ENCODE data around the gene REC114. TPM values are rescaled to one million over a fixed set of nuclear protein-coding genes. Genes with fewer than 3 reads are reported as not detected.
"Not testable (repeated sequence)": the region's sequence is repeated elsewhere in the genome, so short reads cannot be mapped to it uniquely, and the experiment has no call there.

Gene REC114
- total RNA-seq, 2 experiments from 2014 or later: not detected

DNA sequence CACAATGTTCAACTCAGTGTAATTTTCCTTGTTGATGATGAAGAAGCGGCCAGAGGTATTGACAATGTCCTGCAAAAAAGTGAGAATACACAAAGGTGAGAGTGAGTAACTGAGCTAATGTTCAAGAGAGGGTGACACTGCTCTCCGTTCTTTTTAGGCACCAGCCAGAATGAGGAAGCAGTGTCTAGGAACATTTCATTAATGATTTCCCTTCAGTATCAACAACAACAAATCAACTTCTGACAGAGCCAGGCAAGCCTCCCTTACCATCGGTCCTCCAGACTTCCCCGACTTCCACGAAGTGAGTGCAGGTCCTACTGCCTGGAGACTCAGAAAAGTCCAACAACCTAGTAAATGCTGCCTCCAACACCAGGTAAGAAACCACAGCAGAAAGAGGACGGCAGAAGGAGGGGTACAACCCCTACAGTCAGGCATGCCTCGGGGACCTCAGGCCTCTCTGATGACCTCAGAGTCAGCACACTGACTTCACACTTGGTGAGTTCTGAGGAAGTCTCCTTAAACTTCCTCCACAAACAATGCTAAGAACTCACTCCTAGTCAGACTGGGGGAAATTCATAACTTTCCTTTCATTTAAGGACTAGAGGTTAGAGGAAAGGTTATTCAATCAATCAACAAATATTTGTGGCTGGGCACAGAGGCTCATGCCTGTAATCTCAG is 127.5 kb downstream of the REC114 start:
- Mint-ChIP-seq H3K27ac (no peak overlapping the region), H3K4me3 (no peak overlapping the region)

GRCh38 chr15:73571346-73571745 is 128.4 kb downstream of the REC114 start:
- Mint-ChIP-seq H3K27ac (no peak overlapping the region), H3K4me3 (no peak overlapping the region), H3K27me3 (no peaks in the 10 kb centered on the region), H3K9me3 (no peaks in the 10 kb centered on the region), H3K36me3 (peaks cover 14% of the 10 kb centered on the region), H3K4me1 (no peaks in the 10 kb centered on the region)
- no peak for DNase-seq

More for the DNA sequence above, 127.5 kb downstream of the REC114 start:
- Mint-ChIP-seq H3K27me3 (no peaks in the 10 kb centered on the region), H3K9me3 (no peaks in the 10 kb centered on the region), H3K4me1 (peaks cover 2% of the 10 kb centered on the region), H3K36me3 (peaks cover 15% of the 10 kb centered on the region)
- no peak for DNase-seq

DNA sequence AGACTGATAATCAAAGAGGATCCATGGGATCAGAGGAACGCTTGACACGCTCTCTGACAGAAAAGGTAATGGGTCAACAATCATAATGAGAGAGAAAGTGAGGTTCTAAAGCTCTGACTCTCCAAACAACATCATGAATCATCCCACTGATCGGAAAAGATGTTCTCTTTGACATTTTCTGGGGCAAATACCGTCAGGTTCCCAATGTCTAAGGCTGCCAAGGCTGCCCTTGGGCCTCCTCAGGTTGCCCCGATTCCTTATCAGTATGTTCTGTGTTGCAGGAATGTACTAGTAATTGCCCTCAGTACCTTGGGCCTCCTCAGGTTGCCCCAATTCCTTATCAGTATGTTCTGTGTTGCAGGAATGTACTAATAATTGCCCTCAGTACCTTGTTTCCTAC is 129.3 kb downstream of the REC114 start:
- Mint-ChIP-seq H3K4me3 (no peak overlapping the region), H3K36me3 (peaks cover 14% of the 10 kb centered on the region), H3K9me3 (no peaks in the 10 kb centered on the region), H3K4me1 (no peaks in the 10 kb centered on the region), H3K27me3 (no peaks in the 10 kb centered on the region), H3K27ac (no peak overlapping the region)
- no peak for DNase-seq

GRCh38 chr15:73573037-73573436 is 130.1 kb downstream of the REC114 start:
- Mint-ChIP-seq H3K27me3 (no peaks in the 10 kb centered on the region), H3K4me1 (no peaks in the 10 kb centered on the region), H3K4me3 (no peak overlapping the region), H3K9me3 (no peaks in the 10 kb centered on the region), H3K36me3 (peaks cover 14% of the 10 kb centered on the region), H3K27ac (no peak overlapping the region)
- no peak for DNase-seq

DNA sequence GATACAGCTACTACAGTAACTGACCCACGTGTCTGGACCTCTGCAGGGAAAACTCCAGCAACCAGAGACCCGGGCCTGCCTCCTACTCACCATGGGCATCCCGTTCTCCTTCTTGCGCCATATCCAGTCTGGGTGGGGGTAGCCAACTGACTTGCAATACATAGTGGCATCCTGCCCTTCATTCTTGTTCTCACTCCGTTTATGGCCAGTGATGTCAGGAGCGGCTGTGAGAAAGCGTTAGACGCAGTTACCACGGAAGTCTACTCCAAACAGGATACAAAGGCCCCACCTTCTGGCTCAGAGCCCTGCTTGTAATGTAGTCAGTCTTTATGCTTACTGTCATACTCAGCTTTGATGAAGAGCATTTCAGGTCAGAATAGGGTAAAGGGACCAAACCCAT is 130.6 kb downstream of the REC114 start:
- H3K4me1 Mint-ChIP-seq: no peaks in the 10 kb centered on the region
- H3K36me3 Mint-ChIP-seq: peaks cover 17% of the 10 kb centered on the region
- no peak overlapping the region for H3K27ac Mint-ChIP-seq

DNA sequence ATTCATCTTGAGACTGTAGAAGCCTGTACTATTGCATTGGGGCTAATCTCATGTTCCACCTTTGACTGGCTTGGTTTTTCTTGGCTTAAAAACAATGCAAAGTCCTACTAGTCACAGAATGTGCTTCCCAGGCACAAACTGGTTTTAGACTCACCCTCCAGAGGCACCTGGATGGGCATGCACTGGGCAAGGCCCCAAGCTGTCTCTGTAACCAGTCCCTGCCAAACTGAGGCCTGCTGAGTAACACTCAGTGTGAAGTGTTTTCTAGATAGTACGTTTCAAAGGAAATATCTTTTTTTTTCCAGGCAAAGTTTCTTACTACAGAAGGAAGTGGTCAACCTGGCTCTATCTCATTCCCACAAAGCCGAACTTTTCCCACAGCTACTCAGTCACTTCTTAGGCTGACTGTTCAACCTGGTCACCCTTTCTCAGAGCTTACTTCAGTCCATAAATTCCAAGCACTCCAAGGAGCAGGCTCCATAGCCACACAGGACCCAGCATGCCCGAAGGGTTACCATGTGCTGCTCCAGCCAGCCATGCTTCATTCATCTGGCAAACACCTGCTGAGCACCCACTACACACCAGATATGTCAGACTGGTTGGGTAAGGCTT is 132.8 kb downstream of the REC114 start:
- Mint-ChIP-seq H3K27ac (peak overlapping the region; percentile 42), H3K9me3 (no peaks in the 10 kb centered on the region), H3K4me3 (no peak overlapping the region), H3K27me3 (no peaks in the 10 kb centered on the region), H3K36me3 (peaks cover 13% of the 10 kb centered on the region), H3K4me1 (no peaks in the 10 kb centered on the region)
- DNase-seq: no peak

More for the DNA sequence above, 130.6 kb downstream of the REC114 start:
- no peaks in the 10 kb centered on the region for H3K27me3 Mint-ChIP-seq
- no peak overlapping the region for H3K4me3 Mint-ChIP-seq
- DNase-seq: no peak
- no peaks in the 10 kb centered on the region for H3K9me3 Mint-ChIP-seq

DNA sequence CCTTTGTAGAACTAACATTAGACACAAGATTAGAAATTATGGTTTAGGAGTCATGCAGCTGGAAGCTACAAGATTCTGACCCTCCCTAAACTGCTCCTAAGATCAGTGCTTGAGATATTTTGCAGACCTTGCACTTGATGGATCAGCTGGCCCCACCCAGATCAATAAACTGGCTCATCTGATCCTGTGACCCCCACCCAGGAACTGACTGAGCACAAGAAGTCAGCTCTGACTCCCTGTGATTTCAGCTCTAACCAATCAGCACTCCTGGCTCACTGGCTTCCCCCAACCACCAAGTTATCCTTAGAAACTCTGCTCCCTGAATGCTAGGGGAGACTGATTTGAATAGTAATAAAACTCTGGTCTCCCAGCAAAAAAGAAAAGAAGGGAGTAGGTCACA is 134.6 kb downstream of the REC114 start:
- H3K27ac Mint-ChIP-seq, H3K4me1 Mint-ChIP-seq, H3K27me3 Mint-ChIP-seq, H3K9me3 Mint-ChIP-seq, H3K36me3 Mint-ChIP-seq, DNase-seq, H3K4me3 Mint-ChIP-seq: not testable (repeated sequence)

- H3K36me3 Mint-ChIP-seq: peaks cover 10% of the 10 kb centered on the region
- H3K27ac Mint-ChIP-seq: no peak overlapping the region
Observed at GRCh38 chr15:73578026-73578425, 135.1 kb downstream of the REC114 start.

GRCh38 chr15:73582851-73583379 is 140.0 kb downstream of the REC114 start:
- H3K36me3 Mint-ChIP-seq: peaks cover 23% of the 10 kb centered on the region
- no peaks in the 10 kb centered on the region for H3K9me3 Mint-ChIP-seq
- no peak overlapping the region for H3K4me3 Mint-ChIP-seq
- DNase-seq: no peak
- no peak overlapping the region for H3K27ac Mint-ChIP-seq
- H3K4me1 Mint-ChIP-seq: no peaks in the 10 kb centered on the region
- no peaks in the 10 kb centered on the region for H3K27me3 Mint-ChIP-seq

More at GRCh38 chr15:73578026-73578425, 135.1 kb downstream of the REC114 start:
- Mint-ChIP-seq H3K9me3 (no peaks in the 10 kb centered on the region), H3K4me1 (no peaks in the 10 kb centered on the region), H3K27me3 (no peaks in the 10 kb centered on the region), H3K4me3 (no peak overlapping the region)
- no peak for DNase-seq

GRCh38 chr15:73583544-73583943 is 140.6 kb downstream of the REC114 start:
- DNase-seq: no peak
- no peaks in the 10 kb centered on the region for H3K9me3 Mint-ChIP-seq
- H3K4me1 Mint-ChIP-seq: no peaks in the 10 kb centered on the region
- H3K27ac Mint-ChIP-seq: no peak overlapping the region
- H3K36me3 Mint-ChIP-seq: peaks cover 20% of the 10 kb centered on the region
- H3K27me3 Mint-ChIP-seq: no peaks in the 10 kb centered on the region
- H3K4me3 Mint-ChIP-seq: no peak overlapping the region

- H3K27ac Mint-ChIP-seq: no peak overlapping the region
- H3K4me1 Mint-ChIP-seq: no peaks in the 10 kb centered on the region
- H3K4me3 Mint-ChIP-seq: no peak overlapping the region
- no peaks in the 10 kb centered on the region for H3K27me3 Mint-ChIP-seq
- DNase-seq: no peak
- H3K9me3 Mint-ChIP-seq: no peaks in the 10 kb centered on the region
- H3K36me3 Mint-ChIP-seq: peaks cover 19% of the 10 kb centered on the region
Observed at GRCh38 chr15:73584699-73585420, 141.9 kb downstream of the REC114 start.

DNA sequence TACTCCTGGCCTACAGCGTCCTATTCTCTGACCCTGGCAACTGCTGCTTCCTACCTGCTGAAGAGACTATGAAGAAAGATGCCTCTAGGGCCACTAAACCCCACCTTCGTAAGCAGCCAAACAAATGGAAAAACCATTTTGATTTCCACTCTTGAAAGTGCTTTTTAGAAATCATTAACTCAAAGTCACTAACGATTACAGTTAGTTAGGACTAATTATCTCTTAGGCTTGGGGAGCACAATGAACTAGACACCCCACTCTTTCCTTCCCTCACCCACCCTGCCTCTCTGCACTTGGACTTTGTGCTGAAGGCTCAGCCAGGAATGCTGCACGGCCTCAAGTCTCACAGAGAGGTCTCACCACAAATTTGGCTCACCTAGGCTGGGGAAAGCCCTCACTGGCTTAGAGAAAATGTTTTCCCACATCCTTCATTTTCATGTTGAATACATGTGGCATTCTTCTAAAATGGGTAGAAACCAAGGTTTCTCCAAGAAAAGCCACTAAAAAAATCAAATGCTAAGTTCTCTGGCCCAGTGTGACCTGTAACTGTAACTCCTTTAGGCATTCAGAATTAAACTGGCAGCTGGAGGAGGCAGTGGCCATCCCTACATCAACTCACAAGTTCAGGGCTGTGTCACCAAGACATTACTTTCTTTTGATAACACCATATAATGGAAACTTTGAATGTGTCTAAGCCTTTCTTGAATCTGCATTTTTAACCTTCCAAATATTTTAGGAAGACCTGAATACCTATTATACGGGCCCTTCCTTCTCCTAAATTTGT is 143.1 kb downstream of the REC114 start:
- Mint-ChIP-seq H3K4me3 (no peak overlapping the region), H3K36me3 (peaks cover 16% of the 10 kb centered on the region), H3K27ac (no peak overlapping the region), H3K9me3 (no peaks in the 10 kb centered on the region), H3K4me1 (no peaks in the 10 kb centered on the region), H3K27me3 (no peaks in the 10 kb centered on the region)
- DNase-seq: no peak

GRCh38 chr15:73589766-73590165 is 146.8 kb downstream of the REC114 start:
- Mint-ChIP-seq H3K27me3 (no peaks in the 10 kb centered on the region), H3K36me3 (peaks cover 14% of the 10 kb centered on the region), H3K4me1 (peaks cover 1% of the 10 kb centered on the region), H3K27ac (no peak overlapping the region), H3K4me3 (no peak overlapping the region), H3K9me3 (no peaks in the 10 kb centered on the region)
- DNase-seq: no peak

DNA sequence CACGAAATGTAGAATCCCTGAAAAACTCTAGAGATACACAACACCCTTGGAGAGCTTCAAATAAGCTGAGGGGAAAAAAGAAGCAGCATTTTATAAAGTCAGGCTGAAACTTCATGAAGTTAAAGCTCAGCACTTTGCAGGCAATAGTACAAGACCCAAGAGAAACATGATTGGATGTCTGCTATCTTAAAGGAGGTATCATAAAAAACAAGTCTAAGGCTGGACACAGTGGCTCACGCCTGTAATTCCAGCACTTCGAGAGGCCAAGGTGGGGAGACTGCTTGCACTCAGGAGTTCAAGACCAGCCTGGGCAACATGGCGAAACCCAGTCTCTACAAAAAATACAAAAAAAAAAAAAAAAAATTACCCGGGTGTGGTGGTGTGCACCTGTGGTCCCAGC is 147.3 kb downstream of the REC114 start:
- no peak overlapping the region for H3K27ac Mint-ChIP-seq
- peaks cover 14% of the 10 kb centered on the region for H3K36me3 Mint-ChIP-seq
- H3K4me3 Mint-ChIP-seq: no peak overlapping the region

More for the DNA sequence above, 147.3 kb downstream of the REC114 start:
- Mint-ChIP-seq H3K9me3 (no peaks in the 10 kb centered on the region), H3K27me3 (no peaks in the 10 kb centered on the region), H3K4me1 (peaks cover 2% of the 10 kb centered on the region)
- DNase-seq: no peak
